Sigmoid colon (tissue), 7 donors: ENCODE data around the gene LHX6. TPM values are rescaled to one million over a fixed set of nuclear protein-coding genes. Genes with fewer than 3 reads are reported as not detected.
A peak's percentile ranks its signal among the peaks of the same experiment; 100 is the strongest.

Experiments used
- DNase-seq: peaks from one replicate; pipeline ENCODE4 v3.0.0-alpha.2; 2019
- H3K27ac ChIP-seq, 4 donors: fragments of 200-600 bp; sonication (generic); one replicate each; pipeline ENCODE4 v1.5.1; 2016 to 2019; ENCODE audit warnings: mild to moderate bottlenecking in 1 of 4
- H3K27me3 ChIP-seq, 3 donors: fragments of 200-600 bp; sonication (generic); one replicate each; pipeline ENCODE4 v1.5.1; 2019; ENCODE audit warnings: mild to moderate bottlenecking in 1 of 3
- H3K36me3 ChIP-seq, 4 donors: fragments of 200-600 bp; sonication (generic); one replicate each; pipeline ENCODE4 v1.5.1; 2016 to 2019
- H3K4me1 ChIP-seq, 4 donors: fragments of 200-600 bp; sonication (generic); one replicate each; pipeline ENCODE4 v1.5.1; 2017 to 2019
- H3K4me3 ChIP-seq, 4 donors: fragments of 200-600 bp; sonication (generic); one replicate each; pipeline ENCODE4 v1.5.1; 2017 to 2019; ENCODE audit warnings: mild to moderate bottlenecking in 2 of 4, moderate library complexity in 1 of 4
- H3K9me3 ChIP-seq, 4 donors: fragments of 200-600 bp in 3 of 4; sonication (generic) in 3 of 4; one replicate each; pipeline versions ENCODE4 v1.5.1 to v1.6.1; 2013 to 2019
- EP300 ChIP-seq, 4 donors: sonication (generic); formaldehyde crosslinking; IDR thresholded peaks; one replicate each; pipeline ENCODE4 v1.6.1; 2017; ENCODE audit warnings: antibody characterized with exemption in 4 of 4
- POLR2A ChIP-seq, 2 donors: fragments of 450-650 bp; IDR thresholded peaks; one replicate each; pipeline ENCODE4 v1.6.1; 2016; ENCODE audit warnings: antibody characterized with exemption in 2 of 2, mild to moderate bottlenecking in 2 of 2, moderate library complexity in 2 of 2
- POLR2AphosphoS5 ChIP-seq, 4 donors: sonication (generic); formaldehyde crosslinking; IDR thresholded peaks; one replicate each; pipeline ENCODE4 v1.6.1; 2017; ENCODE audit warnings: antibody characterized with exemption in 4 of 4
- WGBS, 2 donors: extraction: QIAGEN DNeasy Blood & Tissue Kit; methylation state at CpG; one replicate each; pipeline ENCODE4 v1.1.7; 2013; 5-methylcytosine and 5-hydroxymethylcytosine counted together
- intact Hi-C: fragments of 100-400 bp; cut with DNase I; formaldehyde crosslinking; loops from one replicate; pipeline ENCODE4 v1.15.1; 2023
- polyA plus RNA-seq, 3 donors: library from polyadenylated mRNA; stranded (reverse); fragments of 200-250 nt; gene quantifications; one replicate each; pipeline ENCODE4 v1.2.3, GENCODE V29; 2013
- total RNA-seq, 4 donors: library from RNA; depleted of rRNA; stranded (reverse); fragments of >200 nt; gene quantifications; one replicate each; pipeline ENCODE4 v1.1.0, GENCODE V29; 2016
- TF ChIP-seq, protein P1 (sequence below), 4 experiments: fragments of 450-650 bp in 3 of 4; fragments of 200-600 bp in 1 of 4; IDR thresholded peaks; one replicate each; pipeline ENCODE4 v1.5.1; 2016 to 2019; ENCODE audit warnings: antibody characterized with exemption in 4 of 4, mild to moderate bottlenecking in 3 of 4, moderate library complexity in 2 of 4
- donor health status: healthy with polysubstance abuse.
- donor health status: Bipolar disorder and iron deficiency.
- donor health status: healthy.

Gene LHX6
- total and polyA plus RNA-seq, 7 donors, result 0.46 to 4.7 (median 1.4) TPM

DNA sequence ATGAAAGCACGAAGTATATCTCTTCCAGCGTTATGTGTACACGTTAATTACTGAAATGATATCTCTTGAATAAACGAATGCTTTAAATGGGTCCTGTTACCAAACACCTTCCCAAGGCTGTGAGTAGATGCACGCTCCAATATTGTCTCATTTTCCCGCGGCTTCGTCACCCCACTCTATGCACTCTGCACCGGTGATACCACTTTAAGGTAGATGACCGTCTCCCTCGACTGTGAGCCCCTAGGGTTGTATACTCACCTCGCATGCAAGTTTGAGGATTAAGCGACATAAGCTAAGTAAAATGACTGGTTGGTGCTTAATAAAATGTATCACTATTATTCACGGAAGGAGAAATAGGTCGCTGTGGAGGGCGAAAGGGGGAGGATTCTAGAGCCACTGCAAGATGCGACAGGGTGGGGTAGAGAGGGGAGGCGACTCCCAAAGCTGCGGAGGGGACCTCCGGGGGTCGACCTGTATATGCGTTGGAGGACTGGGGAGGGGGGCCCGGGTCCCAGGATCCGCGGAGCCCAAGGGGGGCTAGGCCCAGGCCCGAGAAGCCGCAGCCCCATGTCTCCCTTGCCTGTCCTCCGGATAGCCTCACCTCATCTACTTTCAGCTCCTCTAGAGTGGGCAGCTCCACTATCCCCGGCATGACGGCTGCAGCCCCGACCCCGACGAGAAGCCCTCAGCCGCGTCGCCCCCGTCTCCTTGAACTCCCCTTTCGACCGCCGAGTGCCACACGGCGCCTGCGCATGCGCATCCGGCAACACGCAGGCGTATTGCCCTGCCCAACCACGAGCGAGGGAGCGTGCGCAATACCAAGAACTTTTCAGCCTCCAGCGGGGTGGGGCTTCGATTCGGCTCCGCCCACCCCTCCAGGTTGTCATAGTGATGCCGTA, 69.5 kb downstream of the LHX6 start, which contains the start of the genes MORN5 and NDUFA8:
Gene MORN5, plus strand, starts transcription at position 883 of the 899 bp plus-strand sequence. CDS start 65 bp downstream, outside the sequence.
Gene NDUFA8, minus strand, starts transcription at position 754 of the 899 bp plus-strand sequence. Its CDS starts 102 bp downstream, at position 652.
- peak; percentile 98 for DNase-seq
- Histone ChIP-seq H3K4me1 (peaks cover 0 to 62% (median 49%) of the 10 kb centered on the region in 4 donors), H3K36me3 (no peaks in the 10 kb centered on the region), H3K27ac (peak within 1 kb of the TSS; percentile 89 to 94 (median 92)), H3K9me3 (no peaks in the 10 kb centered on the region), H3K4me3 (peak within 1 kb of the TSS; percentile 87 to 98 (median 92)), H3K27me3 (no peaks in the 10 kb centered on the region)
- intact Hi-C loops, result loop anchor here (2.0 kb wide), 1 partner anchor 106 kb away; the partner anchor contains the start of genes MRRF and RBM18
- 1% methylated on average over 56 of the region's 56 CpGs for WGBS, 2 donors
- TF ChIP-seq POLR2AphosphoS5 (IDR thresholded peaks at IDR 0.05) (peak; percentile 95 to 97 (median 96)), POLR2A (IDR thresholded peaks at IDR 0.05) (peak; percentile 87 to 88), EP300 (IDR thresholded peaks at IDR 0.05) (no peak)
- TF ChIP-seq, protein P1, sequence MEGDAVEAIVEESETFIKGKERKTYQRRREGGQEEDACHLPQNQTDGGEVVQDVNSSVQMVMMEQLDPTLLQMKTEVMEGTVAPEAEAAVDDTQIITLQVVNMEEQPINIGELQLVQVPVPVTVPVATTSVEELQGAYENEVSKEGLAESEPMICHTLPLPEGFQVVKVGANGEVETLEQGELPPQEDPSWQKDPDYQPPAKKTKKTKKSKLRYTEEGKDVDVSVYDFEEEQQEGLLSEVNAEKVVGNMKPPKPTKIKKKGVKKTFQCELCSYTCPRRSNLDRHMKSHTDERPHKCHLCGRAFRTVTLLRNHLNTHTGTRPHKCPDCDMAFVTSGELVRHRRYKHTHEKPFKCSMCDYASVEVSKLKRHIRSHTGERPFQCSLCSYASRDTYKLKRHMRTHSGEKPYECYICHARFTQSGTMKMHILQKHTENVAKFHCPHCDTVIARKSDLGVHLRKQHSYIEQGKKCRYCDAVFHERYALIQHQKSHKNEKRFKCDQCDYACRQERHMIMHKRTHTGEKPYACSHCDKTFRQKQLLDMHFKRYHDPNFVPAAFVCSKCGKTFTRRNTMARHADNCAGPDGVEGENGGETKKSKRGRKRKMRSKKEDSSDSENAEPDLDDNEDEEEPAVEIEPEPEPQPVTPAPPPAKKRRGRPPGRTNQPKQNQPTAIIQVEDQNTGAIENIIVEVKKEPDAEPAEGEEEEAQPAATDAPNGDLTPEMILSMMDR (IDR thresholded peaks at IDR 0.05), result peak; percentile 12 to 29 (median 24)

DNA sequence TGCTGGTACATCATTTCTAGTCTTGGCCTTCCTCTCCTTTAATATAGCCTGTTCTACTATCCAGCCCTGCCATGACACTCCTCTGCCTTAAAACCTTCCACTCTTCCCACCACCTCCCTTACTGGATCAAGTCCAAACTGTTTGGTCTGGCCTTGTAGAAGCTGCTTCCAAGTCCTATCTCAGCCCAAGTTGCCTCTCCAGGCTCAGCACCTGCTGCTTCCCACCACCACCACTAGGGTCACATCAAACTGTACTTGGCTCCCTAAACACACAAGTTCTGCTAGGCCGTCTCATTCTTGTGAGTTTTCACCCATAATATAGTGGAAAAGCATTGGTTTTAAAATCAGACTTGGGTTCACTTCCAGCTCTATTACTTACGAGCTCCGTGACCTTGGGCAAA, 70.6 kb downstream of the LHX6 start:
- Histone ChIP-seq H3K27ac (peak overlapping the region in 1 of 4 donors; percentile 94), H3K4me1 (peaks cover 0 to 52% (median 41%) of the 10 kb centered on the region in 4 donors), H3K36me3 (no peaks in the 10 kb centered on the region), H3K9me3 (no peaks in the 10 kb centered on the region), H3K27me3 (no peaks in the 10 kb centered on the region), H3K4me3 (peak overlapping the region in 1 of 4 donors; percentile 87)
- intact Hi-C loops, result loop anchor here (2.0 kb wide), 1 partner anchor 107 kb away; the partner anchor contains the start of genes MRRF and RBM18
- no peak for DNase-seq
- TF ChIP-seq, protein P1 (IDR thresholded peaks at IDR 0.05), result peak in 1 of 4 experiments; percentile 27
- no peak for TF ChIP-seq POLR2AphosphoS5 (IDR thresholded peaks at IDR 0.05)
- 68 to 82% methylated on average over 3 of the region's 3 CpGs for WGBS, 2 donors

DNA sequence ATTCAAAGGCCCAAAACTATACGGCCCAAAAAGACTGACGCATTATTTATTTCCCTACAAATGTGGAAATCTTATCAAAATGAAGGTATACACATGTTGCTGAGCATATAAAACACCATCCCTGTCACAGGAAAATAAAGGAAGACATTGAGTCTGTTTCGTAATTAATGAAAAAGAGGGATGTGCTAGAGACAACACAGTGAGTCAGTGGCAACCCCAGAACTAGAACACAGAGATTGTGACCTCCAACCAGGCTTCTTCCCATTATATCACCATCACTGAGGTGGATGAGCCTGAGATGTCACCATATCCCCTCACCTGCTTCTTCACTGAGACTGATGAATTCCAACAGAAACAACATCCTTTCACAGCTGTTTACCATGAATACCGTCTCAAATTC, 73.0 kb downstream of the LHX6 start:
- TF ChIP-seq POLR2AphosphoS5 (IDR thresholded peaks at IDR 0.05) (no peak), POLR2A (IDR thresholded peaks at IDR 0.05) (no peak), EP300 (IDR thresholded peaks at IDR 0.05) (no peak)
- TF ChIP-seq, protein P1 (IDR thresholded peaks at IDR 0.05), result no peak
- WGBS, 2 donors, result 89 to 91% methylated on average over 4 of the region's 4 CpGs
- Histone ChIP-seq H3K36me3 (peaks cover 0 to 15% (median 3%) of the 10 kb centered on the region in 4 donors), H3K4me3 (no peak overlapping the region), H3K27ac (no peak overlapping the region), H3K9me3 (no peaks in the 10 kb centered on the region), H3K27me3 (no peaks in the 10 kb centered on the region), H3K4me1 (peaks cover 0 to 47% (median 39%) of the 10 kb centered on the region in 4 donors)
- intact Hi-C loops, result no loop called here
- DNase-seq, result no peak

Other genes starting within 250 kb of the LHX6 start
- gene TTLL11, start 135.6 kb downstream of the LHX6 start, total RNA-seq, result 10 to 100 TPM; 27.6 to 40.7 (median 30.8) TPM
- gene TTLL11, start 135.6 kb downstream of the LHX6 start, polyA plus RNA-seq, result 1 to 10 TPM; 4.2 to 7.6 (median 5.6) TPM
- gene NDUFA8, start 69.2 kb downstream of the LHX6 start, total RNA-seq, result 100 to 1,000 TPM in 1 of 4 donors, 10 to 100 TPM in 3; 63.9 to 106 (median 88.8) TPM
- 100 to 1,000 TPM in 2 of 3 donors, 10 to 100 TPM in 1; 92.7 to 194 (median 134) TPM for gene NDUFA8, start 69.2 kb downstream of the LHX6 start, polyA plus RNA-seq
- 10 to 100 TPM; 26.5 to 45.7 (median 34.2) TPM for gene MORN5, start 69.0 kb downstream of the LHX6 start, total RNA-seq
- 1 to 10 TPM in 2 of 3 donors, not detected in 1; 2.4 to 5.4 TPM for gene MORN5, start 69.0 kb downstream of the LHX6 start, polyA plus RNA-seq
- 10 to 100 TPM; 11.9 to 16.8 (median 13.0) TPM for gene RBM18, start 35.9 kb upstream of the LHX6 start, total RNA-seq
- 10 to 100 TPM in 2 of 3 donors, 1 to 10 TPM in 1; 8.2 to 11.8 (median 10.2) TPM for gene RBM18, start 35.9 kb upstream of the LHX6 start, polyA plus RNA-seq
- gene MRRF, start 35.9 kb upstream of the LHX6 start, total RNA-seq, result 10 to 100 TPM; 29.9 to 40.7 (median 33.9) TPM
- 10 to 100 TPM; 38.2 to 46.7 (median 38.4) TPM for gene MRRF, start 35.9 kb upstream of the LHX6 start, polyA plus RNA-seq
- gene PTGS1, start 142.1 kb upstream of the LHX6 start, total RNA-seq, result 100 to 1,000 TPM in 2 of 4 donors, 10 to 100 TPM in 2; 72.6 to 150 (median 121) TPM
- 10 to 100 TPM in 1 of 3 donors, 1 to 10 TPM in 2; 3.0 to 10.8 (median 4.2) TPM for gene PTGS1, start 142.1 kb upstream of the LHX6 start, polyA plus RNA-seq
- not detected for gene OR1J1, start 249.0 kb upstream of the LHX6 start, total RNA-seq
- gene OR1J1, start 249.0 kb upstream of the LHX6 start, polyA plus RNA-seq, result not detected